Liver (tissue), 9 donors: ENCODE data around the gene FARP1. TPM values are rescaled to one million over a fixed set of nuclear protein-coding genes. Genes with fewer than 3 reads are reported as not detected.

Experiments
- DNase-seq: peaks from one replicate; pipeline ENCODE4 v3.0.0-alpha.2; 2017; ENCODE audit warnings: low spot score
- H3K27ac ChIP-seq, 2 donors: one replicate each; pipeline ENCODE4 v1.7.0; 2013; ENCODE audit warnings: inconsistent platforms in 2 of 2, low read length in 2 of 2, control low read depth in 1 of 2, low read depth in 1 of 2, mild to moderate bottlenecking in 1 of 2
- H3K27me3 ChIP-seq, 4 donors: one replicate each; pipeline versions ENCODE4 v1.6.1 to v1.7.0; 2013; ENCODE audit warnings: low read length in 3 of 4, inconsistent platforms in 1 of 4, mild to moderate bottlenecking in 1 of 4, moderate library complexity in 1 of 4; ENCODE audit not compliant: control insufficient read depth in 4 of 4, insufficient read depth in 4 of 4
- H3K36me3 ChIP-seq, 4 donors: one replicate each; pipeline versions ENCODE4 v1.6.1 to v1.7.0; 2013; ENCODE audit warnings: low read length in 3 of 4, mild to moderate bottlenecking in 3 of 4, low read depth in 1 of 4, moderate library complexity in 1 of 4; ENCODE audit not compliant: control insufficient read depth in 4 of 4, insufficient read depth in 3 of 4
- H3K4me1 ChIP-seq, 4 donors: one replicate each; pipeline versions ENCODE4 v1.6.1 to v1.7.0; 2013; ENCODE audit warnings: low read length in 3 of 4, mild to moderate bottlenecking in 3 of 4, moderate library complexity in 1 of 4; ENCODE audit not compliant: control insufficient read depth in 4 of 4, insufficient read depth in 4 of 4
- H3K4me3 ChIP-seq, 3 donors: one replicate each; pipeline versions ENCODE4 v1.6.1 to v1.7.0; 2013; ENCODE audit warnings: low read length in 3 of 3, control low read depth in 1 of 3, low read depth in 1 of 3, mild to moderate bottlenecking in 1 of 3
- H3K9ac ChIP-seq, 2 donors: one replicate each; pipeline ENCODE4 v1.7.0; 2013; ENCODE audit warnings: low read length in 2 of 2, mild to moderate bottlenecking in 2 of 2, moderate library complexity in 2 of 2, control low read depth in 1 of 2, low read depth in 1 of 2
- H3K9me3 ChIP-seq, 4 donors: one replicate each; pipeline versions ENCODE4 v1.6.1 to v1.7.0; 2013; ENCODE audit warnings: low read length in 3 of 4; ENCODE audit not compliant: control insufficient read depth in 4 of 4
- EGR1 ChIP-seq, 2 donors: IDR thresholded peaks; 2 replicates each; pipeline ENCODE4 v1.6.1; 2016 to 2018; ENCODE audit warnings: antibody characterized with exemption in 2 of 2, low read depth in 2 of 2
- FOXA1 ChIP-seq: IDR thresholded peaks from 2 replicates; pipeline ENCODE4 v1.6.1; 2016; ENCODE audit warnings: antibody characterized with exemption
- FOXA2 ChIP-seq: IDR thresholded peaks from 2 replicates; pipeline ENCODE4 v1.6.1; 2016; ENCODE audit warnings: antibody characterized with exemption
- GABPA ChIP-seq, 2 donors: IDR thresholded peaks in 1 of 2; conservative IDR thresholded peaks in 1 of 2; 2 replicates each; pipeline ENCODE4 v1.6.1; 2016; ENCODE audit warnings: antibody characterized with exemption in 2 of 2, mild to moderate bottlenecking in 1 of 2, moderate library complexity in 1 of 2
- HNF4A ChIP-seq, 2 donors: conservative IDR thresholded peaks; 2 replicates each; pipeline ENCODE4 v1.6.1; 2016; ENCODE audit warnings: antibody characterized with exemption in 2 of 2, mild to moderate bottlenecking in 2 of 2
- HNF4G ChIP-seq: IDR thresholded peaks from 2 replicates; pipeline ENCODE4 v1.6.1; 2016; ENCODE audit warnings: antibody characterized with exemption
- JUND ChIP-seq, 2 donors: IDR thresholded peaks; 2 replicates each; pipeline ENCODE4 v1.6.1; 2016; ENCODE audit warnings: antibody characterized with exemption in 2 of 2
- RAD21 ChIP-seq, 2 donors: IDR thresholded peaks; 2 replicates each; pipeline ENCODE4 v1.6.1; 2016; ENCODE audit warnings: antibody characterized with exemption in 2 of 2, mild to moderate bottlenecking in 2 of 2
- REST ChIP-seq: IDR thresholded peaks from 2 replicates; pipeline ENCODE4 v1.6.1; 2016; ENCODE audit warnings: antibody characterized with exemption, mild to moderate bottlenecking
- RXRA ChIP-seq, 2 donors: IDR thresholded peaks; 2 replicates each; pipeline ENCODE4 v1.6.1; 2017 to 2018; ENCODE audit warnings: antibody characterized with exemption in 2 of 2, mild to moderate bottlenecking in 1 of 2
- SP1 ChIP-seq: IDR thresholded peaks from 2 replicates; pipeline ENCODE4 v1.6.1; 2018; ENCODE audit warnings: antibody characterized with exemption, mild to moderate bottlenecking
- YY1 ChIP-seq: IDR thresholded peaks from 2 replicates; pipeline ENCODE4 v1.6.1; 2016; ENCODE audit warnings: antibody characterized with exemption, mild to moderate bottlenecking
- WGBS: extraction: QIAGEN DNeasy Blood & Tissue Kit; methylation state at CpG from one replicate; pipeline ENCODE4 v1.1.7; 2013; 5-methylcytosine and 5-hydroxymethylcytosine counted together
- polyA plus RNA-seq, 2 donors: library from polyadenylated mRNA; stranded (reverse) in 1 of 2; unstranded in 1 of 2; fragments of 200-250 nt in 1 of 2; fragments of >200 nt in 1 of 2; fragmentation: Nextera tagmentation in 1 of 2; extraction: Ambion mirVana in 1 of 2; gene quantifications; one replicate each; pipeline versions ENCODE4 v1.2.1 to v1.2.3, GENCODE V29; 2013 to 2015
- total RNA-seq, 2 donors: library from RNA; depleted of rRNA; stranded (reverse); fragments of >200 nt; gene quantifications; one replicate each; pipeline ENCODE4 v1.2.3, GENCODE V29; 2014
- TF ChIP-seq, protein P1 (sequence below): IDR thresholded peaks from 2 replicates; pipeline ENCODE4 v1.6.1; 2016; ENCODE audit warnings: antibody characterized with exemption
- TF ChIP-seq, protein P2 (sequence below): fragments of 150-350 bp; IDR thresholded peaks from 2 replicates; pipeline ENCODE4 v1.5.1; 2017; ENCODE audit warnings: improper control_type of control experiment, low read depth, low read length; ENCODE audit not compliant: missing input control
- TF ChIP-seq, protein P3 (sequence below): IDR thresholded peaks from 2 replicates; pipeline ENCODE4 v1.6.1; 2016; ENCODE audit warnings: antibody characterized with exemption
- donor health status: healthy.
- donor health status: healthy.
- donor health status: healthy.
- donor health status: healthy.
- donor health status: healthy.

The FARP1 gene
- total and polyA plus RNA-seq, 4 donors = 28.4 to 62.6 (median 39.8) TPM

GRCh38 chr13:98103942-98104880 is 38.7 kb upstream of the FARP1 start:
- H3K27ac ChIP-seq = no peak overlapping the region
- no peak for DNase-seq
- H3K9me3 ChIP-seq = no peaks in the 10 kb centered on the region
- no peak overlapping the region for H3K9ac ChIP-seq
- no peaks in the 10 kb centered on the region for H3K4me1 ChIP-seq
- H3K27me3 ChIP-seq = no peaks in the 10 kb centered on the region
- H3K4me3 ChIP-seq = no peak overlapping the region
- WGBS = 75% methylated on average over 10 of the region's 10 CpGs
- TF ChIP-seq REST = no peak
- TF ChIP-seq SP1 = no peak
- TF ChIP-seq HNF4A (conservative IDR thresholded peaks at IDR 0.05) = no peak
- no peak for TF ChIP-seq YY1
- TF ChIP-seq RXRA (IDR thresholded peaks at IDR 0.05) = no peak
- TF ChIP-seq, protein P1, sequence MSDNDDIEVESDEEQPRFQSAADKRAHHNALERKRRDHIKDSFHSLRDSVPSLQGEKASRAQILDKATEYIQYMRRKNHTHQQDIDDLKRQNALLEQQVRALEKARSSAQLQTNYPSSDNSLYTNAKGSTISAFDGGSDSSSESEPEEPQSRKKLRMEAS = no peak
- no peak for TF ChIP-seq FOXA2
- TF ChIP-seq GABPA (IDR thresholded peaks at IDR 0.05 in 1 of 2, conservative IDR thresholded peaks at IDR 0.05 in 1 of 2) = no peak
- TF ChIP-seq JUND (IDR thresholded peaks at IDR 0.05) = no peak
- no peak for TF ChIP-seq HNF4G
- TF ChIP-seq EGR1 (IDR thresholded peaks at IDR 0.05; ENCODE audit: low read depth in 2 of 2) = no peak
- TF ChIP-seq FOXA1 = no peak
- peak; percentile 61 to 77 for TF ChIP-seq RAD21 (IDR thresholded peaks at IDR 0.05)
- TF ChIP-seq, protein P2, sequence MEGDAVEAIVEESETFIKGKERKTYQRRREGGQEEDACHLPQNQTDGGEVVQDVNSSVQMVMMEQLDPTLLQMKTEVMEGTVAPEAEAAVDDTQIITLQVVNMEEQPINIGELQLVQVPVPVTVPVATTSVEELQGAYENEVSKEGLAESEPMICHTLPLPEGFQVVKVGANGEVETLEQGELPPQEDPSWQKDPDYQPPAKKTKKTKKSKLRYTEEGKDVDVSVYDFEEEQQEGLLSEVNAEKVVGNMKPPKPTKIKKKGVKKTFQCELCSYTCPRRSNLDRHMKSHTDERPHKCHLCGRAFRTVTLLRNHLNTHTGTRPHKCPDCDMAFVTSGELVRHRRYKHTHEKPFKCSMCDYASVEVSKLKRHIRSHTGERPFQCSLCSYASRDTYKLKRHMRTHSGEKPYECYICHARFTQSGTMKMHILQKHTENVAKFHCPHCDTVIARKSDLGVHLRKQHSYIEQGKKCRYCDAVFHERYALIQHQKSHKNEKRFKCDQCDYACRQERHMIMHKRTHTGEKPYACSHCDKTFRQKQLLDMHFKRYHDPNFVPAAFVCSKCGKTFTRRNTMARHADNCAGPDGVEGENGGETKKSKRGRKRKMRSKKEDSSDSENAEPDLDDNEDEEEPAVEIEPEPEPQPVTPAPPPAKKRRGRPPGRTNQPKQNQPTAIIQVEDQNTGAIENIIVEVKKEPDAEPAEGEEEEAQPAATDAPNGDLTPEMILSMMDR = peak; percentile 22
- TF ChIP-seq, protein P3, sequence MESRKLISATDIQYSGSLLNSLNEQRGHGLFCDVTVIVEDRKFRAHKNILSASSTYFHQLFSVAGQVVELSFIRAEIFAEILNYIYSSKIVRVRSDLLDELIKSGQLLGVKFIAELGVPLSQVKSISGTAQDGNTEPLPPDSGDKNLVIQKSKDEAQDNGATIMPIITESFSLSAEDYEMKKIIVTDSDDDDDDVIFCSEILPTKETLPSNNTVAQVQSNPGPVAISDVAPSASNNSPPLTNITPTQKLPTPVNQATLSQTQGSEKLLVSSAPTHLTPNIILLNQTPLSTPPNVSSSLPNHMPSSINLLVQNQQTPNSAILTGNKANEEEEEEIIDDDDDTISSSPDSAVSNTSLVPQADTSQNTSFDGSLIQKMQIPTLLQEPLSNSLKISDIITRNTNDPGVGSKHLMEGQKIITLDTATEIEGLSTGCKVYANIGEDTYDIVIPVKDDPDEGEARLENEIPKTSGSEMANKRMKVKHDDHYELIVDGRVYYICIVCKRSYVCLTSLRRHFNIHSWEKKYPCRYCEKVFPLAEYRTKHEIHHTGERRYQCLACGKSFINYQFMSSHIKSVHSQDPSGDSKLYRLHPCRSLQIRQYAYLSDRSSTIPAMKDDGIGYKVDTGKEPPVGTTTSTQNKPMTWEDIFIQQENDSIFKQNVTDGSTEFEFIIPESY = no peak
- no peaks in the 10 kb centered on the region for H3K36me3 ChIP-seq
